Measurements from ENCODE around the gene APMAP. TPM values are rescaled to one million over a fixed set of nuclear protein-coding genes. Genes with fewer than 3 reads are reported as not detected.

APMAP gene
- total and polyA plus RNA-seq, 2 of the 13 experiments (the other 11 are each of a cell fraction or from before 2014, with no cell fraction given) = 168 to 214 TPM

GRCh38 chr20:24953621-24954133 lies 38.9 kb downstream of the APMAP start (continued):
- TF ChIP-seq POLR2G (IDR thresholded peaks at IDR 0.05; ENCODE audit: low read depth, low read length) (no peak), FOXO4 (CRISPR knock-in tag; conservative IDR thresholded peaks at IDR 0.05) (0 out of 2 replicates have a peak, but pooled peaks have one; percentile 59), SOX13 (IDR thresholded peaks at IDR 0.05) (no peak), SOX13 (CRISPR knock-in tag; conservative IDR thresholded peaks at IDR 0.05 in 1 of 2, IDR thresholded peaks at IDR 0.05 in 1 of 2) (no peak), FOXM1 (CRISPR knock-in tag; IDR thresholded peaks at IDR 0.05) (no peak), NR2C2 (CRISPR knock-in tag; IDR thresholded peaks at IDR 0.05; ENCODE audit: borderline replicate concordance) (no peak), ZNF589 (CRISPR knock-in tag; conservative IDR thresholded peaks at IDR 0.05) (no peak)

GRCh38 chr20:24953209-24953575 lies 39.4 kb downstream of the APMAP start:
- Histone ChIP-seq H3K4me2 (ENCODE audit: low read depth, low read length) (no peak overlapping the region), H3K36me3 (replicated peaks in 1 of 2; ENCODE audit: control insufficient read depth in 1 of 2, insufficient read depth in 2 of 2, low read length in 2 of 2) (peaks cover 0 to 4% of the 10 kb centered on the region in 2 experiments; a peak in 2 of 5 replicates), H3K27me3 (ENCODE audit: control insufficient read depth in 1 of 2, insufficient read depth in 2 of 2, low read length in 2 of 2) (peaks cover 7 to 12% of the 10 kb centered on the region in 2 experiments), H2AFZ (ENCODE audit: low read length) (no peak overlapping the region), H3K79me2 (ENCODE audit: insufficient read depth, low read length) (no peaks in the 10 kb centered on the region), H3K27ac (ENCODE audit: extremely low read length, insufficient read depth, low read length) (no peak overlapping the region), H3K9me3 (ENCODE audit: low read length) (no peaks in the 10 kb centered on the region), H3K4me3 (replicated peaks in 1 of 3; ENCODE audit: insufficient read depth in 1 of 3, low read depth in 2 of 3, low read length in 3 of 3) (no peak overlapping the region), H3K4me1 (ENCODE audit: insufficient read depth, low read length) (0 out of 2 replicates have a peak, but pooled peaks cover 5% of the 10 kb centered on the region), H3K9ac (ENCODE audit: insufficient read depth, low read depth, low read length) (no peak overlapping the region), H4K20me1 (ENCODE audit: insufficient read depth, low read length) (no peaks in the 10 kb centered on the region; the same call in 1 of the 2 replicates)
- BruUV-seq (replicated peaks) = no TSS peak
- CTCF ChIA-PET (ENCODE audit: low intra/inter-chr PET ratio, low total read pairs) = no interaction called here
- FAIRE-seq = no peak
- no peak for DNase-seq (ENCODE audit: low spot score)
- in situ Hi-C loops (cut with HindIII; ENCODE audit: extremely low pct_ligation_motif_present, low pct_unique_long_range_greater_than_20kb) (no loop called here), intact Hi-C loops (cut with micrococcal nuclease; ENCODE audit: unreplicated experiment) (no loop called here)
- no peak for ATAC-seq
- WGBS (ENCODE audit: low lambda C conversion rate) = 57% methylated on average over 7 of the region's 8 CpGs
- POLR2A ChIA-PET = no interaction called here
- TF ChIP-seq TFE3 (CRISPR knock-in tag; IDR thresholded peaks at IDR 0.05) (no peak), SMAD9 (CRISPR knock-in tag; IDR thresholded peaks at IDR 0.05) (no peak), ZNF367 (CRISPR knock-in tag; IDR thresholded peaks at IDR 0.05; ENCODE audit: borderline replicate concordance) (no peak), KMT2B (CRISPR knock-in tag; IDR thresholded peaks at IDR 0.05) (no peak), ZFP37 (CRISPR knock-in tag; IDR thresholded peaks at IDR 0.05; ENCODE audit: borderline replicate concordance) (no peak), HNRNPLL (IDR thresholded peaks at IDR 0.05; ENCODE audit: low read depth, low read length, poor library complexity, severe bottlenecking) (no peak), ZNF446 (CRISPR knock-in tag; IDR thresholded peaks at IDR 0.05) (no peak), IRF1 (CRISPR knock-in tag; IDR thresholded peaks at IDR 0.05; ENCODE audit: low read depth) (no peak), ZNF75D (CRISPR knock-in tag; IDR thresholded peaks at IDR 0.05; ENCODE audit: borderline replicate concordance) (no peak), HMG20A (CRISPR knock-in tag; IDR thresholded peaks at IDR 0.05; ENCODE audit: borderline replicate concordance) (no peak), ZNF235 (CRISPR knock-in tag; IDR thresholded peaks at IDR 0.05; ENCODE audit: borderline replicate concordance) (no peak), NPAS2 (CRISPR knock-in tag; IDR thresholded peaks at IDR 0.05; ENCODE audit: borderline replicate concordance) (no peak), KLF13 (CRISPR knock-in tag; IDR thresholded peaks at IDR 0.05) (no peak), POLR2AphosphoS5 (IDR thresholded peaks at IDR 0.05; ENCODE audit: low read depth, low read length) (no peak), SCMH1 (CRISPR knock-in tag; IDR thresholded peaks at IDR 0.05; ENCODE audit: borderline replicate concordance) (no peak)

All from HepG2 (cell line).